Body of pancreas (tissue), 4 donors: Measurements from ENCODE around the gene RAPGEF5.

Source experiments
- POLR2A ChIP-seq, 3 donors: fragments of 450-650 bp; IDR thresholded peaks; one replicate each; pipeline ENCODE4 v1.6.1; 2016; ENCODE audit warnings: antibody characterized with exemption in 3 of 3, mild to moderate bottlenecking in 2 of 3
- TF ChIP-seq, protein P1 (sequence below), 7 experiments: fragments of 450-650 bp in 4 of 7; fragments of 200-600 bp in 3 of 7; sonication (generic) in 3 of 7; IDR thresholded peaks; one replicate each; pipeline ENCODE4 v1.5.1; 2016 to 2019; ENCODE audit warnings: antibody characterized with exemption in 7 of 7

DNA sequence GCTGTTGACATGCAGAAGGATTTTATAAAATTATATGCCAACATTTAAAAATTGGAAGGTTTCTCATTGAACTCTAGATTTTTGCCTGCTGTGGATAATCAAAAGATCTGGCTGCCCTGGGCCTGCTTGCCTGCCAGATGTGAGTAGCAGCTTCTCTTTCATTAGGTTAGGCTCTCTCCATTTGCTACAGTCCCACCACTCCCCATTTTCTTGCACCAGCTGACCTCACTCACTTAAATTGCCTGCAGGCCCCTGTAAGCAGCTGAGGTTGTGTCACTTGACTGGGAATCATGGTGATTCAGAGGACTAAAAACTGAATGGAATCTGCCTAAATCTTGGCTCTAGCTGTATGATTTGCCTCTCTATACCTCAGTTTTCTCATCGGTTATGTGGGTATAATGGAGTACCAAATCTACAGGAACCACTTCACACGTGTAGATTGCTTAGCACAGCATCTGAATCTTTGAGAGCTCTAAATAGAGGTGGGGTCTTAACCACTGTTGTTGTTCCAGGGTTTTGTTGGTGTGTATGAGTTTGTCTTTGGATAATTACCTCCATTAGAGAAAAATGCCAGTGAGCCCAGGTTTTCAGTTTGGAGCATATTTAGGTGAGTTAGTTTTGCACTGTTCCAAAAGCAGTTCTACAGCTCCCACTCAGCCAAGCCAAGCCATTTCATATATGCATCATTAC is 18.6 kb upstream of the RAPGEF5 start:
- no peak for TF ChIP-seq POLR2A (IDR thresholded peaks at IDR 0.05)
- TF ChIP-seq, protein P1, sequence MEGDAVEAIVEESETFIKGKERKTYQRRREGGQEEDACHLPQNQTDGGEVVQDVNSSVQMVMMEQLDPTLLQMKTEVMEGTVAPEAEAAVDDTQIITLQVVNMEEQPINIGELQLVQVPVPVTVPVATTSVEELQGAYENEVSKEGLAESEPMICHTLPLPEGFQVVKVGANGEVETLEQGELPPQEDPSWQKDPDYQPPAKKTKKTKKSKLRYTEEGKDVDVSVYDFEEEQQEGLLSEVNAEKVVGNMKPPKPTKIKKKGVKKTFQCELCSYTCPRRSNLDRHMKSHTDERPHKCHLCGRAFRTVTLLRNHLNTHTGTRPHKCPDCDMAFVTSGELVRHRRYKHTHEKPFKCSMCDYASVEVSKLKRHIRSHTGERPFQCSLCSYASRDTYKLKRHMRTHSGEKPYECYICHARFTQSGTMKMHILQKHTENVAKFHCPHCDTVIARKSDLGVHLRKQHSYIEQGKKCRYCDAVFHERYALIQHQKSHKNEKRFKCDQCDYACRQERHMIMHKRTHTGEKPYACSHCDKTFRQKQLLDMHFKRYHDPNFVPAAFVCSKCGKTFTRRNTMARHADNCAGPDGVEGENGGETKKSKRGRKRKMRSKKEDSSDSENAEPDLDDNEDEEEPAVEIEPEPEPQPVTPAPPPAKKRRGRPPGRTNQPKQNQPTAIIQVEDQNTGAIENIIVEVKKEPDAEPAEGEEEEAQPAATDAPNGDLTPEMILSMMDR (IDR thresholded peaks at IDR 0.05) = no peak
